ENCODE data around the gene ARF3. TPM values are rescaled to one million over a fixed set of nuclear protein-coding genes. Genes with fewer than 3 reads are reported as not detected.

Gene ARF3
- total and polyA plus RNA-seq, 9 donors = 25.5 to 243 (median 100) TPM

GRCh38 chr12:48934312-48934706 is 23.0 kb downstream of the ARF3 start:
- Histone ChIP-seq H3K27me3 (no peaks in the 10 kb centered on the region), H3K4me3 (no peak overlapping the region), H3K4me1 (ENCODE audit: insufficient read depth) (no peaks in the 10 kb centered on the region), H3K27ac (no peak overlapping the region), H3K9me3 (no peaks in the 10 kb centered on the region), H3K36me3 (no peaks in the 10 kb centered on the region)
- TF ChIP-seq EP300 (IDR thresholded peaks at IDR 0.05) = no peak
- no peak for TF ChIP-seq POLR2A (IDR thresholded peaks at IDR 0.05)
- no peak for TF ChIP-seq CTCF (IDR thresholded peaks at IDR 0.05)
- no peak for DNase-seq
- 94 to 100% (median 95%) methylated on average over 1 of the region's 1 CpG for WGBS, 3 donors
- intact Hi-C loops (cut with DNase I) = no loop called here

- Histone ChIP-seq H3K9me3 (no peaks in the 10 kb centered on the region), H3K4me3 (no peak overlapping the region), H3K4me1 (ENCODE audit: insufficient read depth) (no peaks in the 10 kb centered on the region), H3K36me3 (no peaks in the 10 kb centered on the region), H3K27ac (no peak overlapping the region), H3K27me3 (no peaks in the 10 kb centered on the region)
- WGBS, 3 donors = 88 to 91% (median 88%) methylated on average over 9 of the region's 9 CpGs
- intact Hi-C loops (cut with DNase I) = no loop called here
- no peak for TF ChIP-seq EP300 (IDR thresholded peaks at IDR 0.05)
- TF ChIP-seq CTCF (IDR thresholded peaks at IDR 0.05) = no peak
- TF ChIP-seq POLR2A (IDR thresholded peaks at IDR 0.05) = no peak
- DNase-seq = no peak
Observed at GRCh38 chr12:48933664-48934311, 23.5 kb downstream of the ARF3 start.

- TF ChIP-seq CTCF (IDR thresholded peaks at IDR 0.05) = no peak
- TF ChIP-seq POLR2A (IDR thresholded peaks at IDR 0.05) = no peak
- TF ChIP-seq EP300 (IDR thresholded peaks at IDR 0.05) = no peak
- no peak for DNase-seq
- H3K27ac ChIP-seq = no peak overlapping the region
- no peaks in the 10 kb centered on the region for H3K27me3 ChIP-seq
- no peaks in the 10 kb centered on the region for H3K9me3 ChIP-seq
- intact Hi-C loops (cut with DNase I) = no loop called here
- no peak overlapping the region for H3K4me3 ChIP-seq
- 61 to 90% (median 63%) methylated on average over 2 of the region's 2 CpGs for WGBS, 3 donors
- H3K36me3 ChIP-seq = no peaks in the 10 kb centered on the region
- H3K4me1 ChIP-seq (ENCODE audit: insufficient read depth) = no peaks in the 10 kb centered on the region
Observed at GRCh38 chr12:48932878-48933277, 24.4 kb downstream of the ARF3 start.

DNA sequence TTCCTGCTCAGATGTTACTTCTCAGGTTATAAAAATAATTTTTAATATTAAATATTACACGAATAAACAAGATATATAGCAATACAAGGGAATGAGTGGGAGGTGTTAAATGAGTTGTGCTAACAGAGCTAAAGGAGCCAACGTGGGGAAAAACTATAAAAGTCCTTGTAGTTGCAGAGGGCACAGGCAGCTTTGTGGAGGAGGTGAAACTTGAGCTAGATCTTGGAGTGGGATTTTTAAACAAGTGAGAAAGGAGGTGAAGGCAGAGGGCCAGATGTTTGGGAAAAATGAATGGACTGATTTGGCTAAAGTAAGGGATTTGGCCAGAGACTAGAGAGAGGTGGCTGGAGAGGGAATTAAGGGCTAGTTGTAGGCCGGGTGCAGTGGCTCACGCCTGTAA is 26.8 kb downstream of the ARF3 start:
- Histone ChIP-seq H3K9me3 (no peaks in the 10 kb centered on the region), H3K27me3 (no peaks in the 10 kb centered on the region), H3K36me3 (no peaks in the 10 kb centered on the region), H3K27ac (no peak overlapping the region), H3K4me1 (ENCODE audit: insufficient read depth) (peaks cover under 1% of the 10 kb centered on the region), H3K4me3 (no peak overlapping the region)
- intact Hi-C loops (cut with DNase I) = no loop called here
- DNase-seq = no peak
- no peak for TF ChIP-seq CTCF (IDR thresholded peaks at IDR 0.05)
- TF ChIP-seq EP300 (IDR thresholded peaks at IDR 0.05) = no peak
- no peak for TF ChIP-seq POLR2A (IDR thresholded peaks at IDR 0.05)
- 25 to 35% (median 31%) methylated on average over 4 of the region's 4 CpGs for WGBS, 3 donors

Data from ovary (tissue), 9 donors.